ENCODE results near the gene TNXB. TPM values are rescaled to one million over a fixed set of nuclear protein-coding genes. Genes with fewer than 3 reads are reported as not detected.

TNXB gene
- total RNA-seq, 1 experiment from 2014 or later: 0.66 TPM

DNA sequence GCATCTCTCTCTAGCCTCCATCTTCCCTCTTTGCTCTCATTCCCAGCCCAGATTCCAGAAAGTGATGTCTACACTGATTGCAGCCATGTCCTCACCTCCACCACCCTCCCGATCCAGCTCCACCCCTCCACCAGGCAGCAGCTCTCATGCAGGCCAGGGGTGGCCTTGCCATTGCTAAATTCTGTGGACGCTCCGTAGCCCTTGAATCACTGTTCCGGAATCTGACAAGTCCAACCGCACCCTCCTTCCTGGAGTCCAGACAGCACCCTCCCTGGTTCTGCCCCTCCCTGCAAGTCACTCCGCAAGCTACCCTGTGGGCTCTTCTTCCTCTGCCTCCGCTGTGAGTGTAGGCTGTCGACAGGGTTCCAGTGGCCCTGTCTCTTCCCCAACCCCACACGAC is 26.2 kb downstream of the TNXB start:
- Histone ChIP-seq H3K27ac (peak overlapping the region; percentile 66), H3K36me3 (no peaks in the 10 kb centered on the region), H3K27me3 (replicated peaks) (0 out of 2 replicates have a peak, but pooled peaks cover under 1% of the 10 kb centered on the region), H3K9me3 (replicated peaks) (no peaks in the 10 kb centered on the region), H3K4me3 (no peak overlapping the region), H3K4me1 (replicated peaks) (peaks cover 70% of the 10 kb centered on the region)
- peak; percentile 73 to 91 for DNase-seq (ENCODE audit: low read depth in 1 of 2, low spot score in 2 of 2)

DNA sequence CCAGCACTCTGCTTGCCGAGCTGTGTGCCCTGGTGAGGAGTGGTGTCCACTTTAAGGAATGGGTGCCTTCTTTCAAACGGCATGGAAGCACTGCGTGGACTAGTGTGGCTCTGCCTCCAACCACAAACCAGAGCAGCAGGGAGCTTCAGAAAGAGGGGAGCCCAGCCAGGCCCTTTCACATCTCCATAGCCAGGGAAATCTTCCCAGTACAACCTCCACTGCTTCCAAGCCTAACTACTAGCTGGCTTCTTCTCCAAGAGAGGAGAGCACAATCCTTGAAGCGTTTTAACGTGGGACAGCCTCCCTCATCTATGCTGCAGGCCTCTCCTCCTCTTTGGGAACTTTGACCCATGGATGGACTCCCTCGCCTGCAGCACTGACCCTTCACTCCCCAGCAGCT is 26.7 kb downstream of the TNXB start:
- peaks cover 70% of the 10 kb centered on the region for H3K4me1 ChIP-seq (replicated peaks)
- H3K27me3 ChIP-seq (replicated peaks): no peaks in the 10 kb centered on the region

DNA sequence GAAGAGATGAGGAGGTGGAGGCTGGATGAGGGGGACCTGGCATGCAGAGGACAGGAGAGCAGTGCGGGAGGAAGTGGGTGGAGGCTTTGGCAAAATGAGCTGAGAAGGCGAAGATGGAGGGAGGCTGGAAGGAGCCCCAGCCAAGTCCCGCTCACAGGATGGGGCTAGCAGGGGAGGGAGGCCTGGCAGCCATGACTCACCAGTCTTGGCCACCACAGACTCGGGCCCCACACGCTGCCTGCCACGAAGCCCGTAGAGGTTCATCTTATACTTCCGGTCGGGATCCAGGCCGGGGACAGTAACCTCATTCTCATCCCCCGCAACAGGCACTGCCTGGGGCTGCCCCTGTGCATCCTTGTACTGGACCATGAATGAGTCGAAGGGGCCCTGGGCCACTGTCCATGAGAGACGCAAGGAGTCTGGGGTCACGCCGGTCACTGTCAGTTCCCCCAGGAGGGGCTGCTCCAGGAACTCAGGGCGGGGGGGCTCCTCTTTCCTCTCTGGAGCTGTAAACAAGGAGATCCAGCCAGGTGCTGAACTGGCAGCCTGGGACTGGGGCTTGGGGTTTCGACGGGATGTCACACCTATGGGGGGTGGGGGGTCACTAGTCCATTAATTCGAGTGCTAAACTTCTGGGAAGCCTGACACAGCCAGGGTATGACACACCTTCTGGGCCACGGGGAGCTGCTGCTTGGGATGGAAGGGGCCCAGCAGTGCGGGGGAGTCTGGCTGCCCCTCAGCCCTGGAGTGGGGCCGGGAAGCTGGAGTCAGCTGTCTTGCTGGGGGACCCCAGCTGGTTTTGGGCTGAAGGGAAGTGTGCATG is 27.8 kb downstream of the TNXB start:
- no peaks in the 10 kb centered on the region for H3K36me3 ChIP-seq
- H3K4me1 ChIP-seq (replicated peaks): peaks cover 68% of the 10 kb centered on the region
- no peaks in the 10 kb centered on the region for H3K27me3 ChIP-seq (replicated peaks)
- peak overlapping the region; percentile 66 for H3K27ac ChIP-seq
- H3K9me3 ChIP-seq (replicated peaks): no peaks in the 10 kb centered on the region
- H3K4me3 ChIP-seq: no peak overlapping the region
- DNase-seq (ENCODE audit: low read depth in 1 of 2, low spot score in 2 of 2): peak; percentile 88 to 98

More for the DNA sequence above, 26.7 kb downstream of the TNXB start:
- H3K27ac ChIP-seq: peak overlapping the region; percentile 66
- no peaks in the 10 kb centered on the region for H3K36me3 ChIP-seq
- no peak overlapping the region for H3K4me3 ChIP-seq
- no peaks in the 10 kb centered on the region for H3K9me3 ChIP-seq (replicated peaks)
- no peak for DNase-seq (ENCODE audit: low read depth in 1 of 2, low spot score in 2 of 2)

DNA sequence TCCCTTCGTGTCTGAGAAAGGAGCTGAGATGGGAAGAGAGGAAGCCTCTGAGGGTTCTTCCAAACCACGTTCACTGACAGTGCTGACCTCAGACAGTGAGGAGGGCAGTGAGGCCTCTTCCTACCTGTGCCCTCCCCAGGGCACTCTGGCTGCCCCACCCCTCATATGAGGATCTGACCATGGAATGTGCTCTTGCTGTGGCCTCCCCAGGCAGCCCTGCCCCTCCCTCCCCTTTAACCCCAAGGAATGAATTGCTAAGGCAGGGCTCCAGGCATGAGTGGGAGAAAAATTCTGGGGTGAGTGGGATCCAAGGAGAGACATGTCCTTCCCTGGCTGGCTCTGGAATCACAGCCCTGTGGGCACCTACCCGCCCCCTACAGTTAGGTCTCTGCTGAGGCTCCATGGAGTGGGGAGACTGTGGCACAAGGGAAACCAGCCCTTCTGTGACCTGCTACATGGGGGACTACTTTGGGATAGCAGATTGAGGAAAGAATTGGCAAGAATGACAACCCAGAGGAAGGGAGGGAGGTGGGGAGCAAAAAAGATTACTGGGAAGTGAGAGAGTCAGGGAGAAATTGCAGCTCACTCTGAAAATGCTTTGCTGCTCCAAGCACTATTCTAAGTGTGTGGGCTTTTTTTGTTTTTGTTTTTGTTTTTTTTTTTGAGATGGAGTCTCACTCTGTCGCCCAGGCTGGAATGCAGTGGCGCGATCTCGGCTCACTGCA is 29.4 kb downstream of the TNXB start:
- no peaks in the 10 kb centered on the region for H3K9me3 ChIP-seq (replicated peaks)
- H3K27me3 ChIP-seq (replicated peaks): no peaks in the 10 kb centered on the region
- H3K4me3 ChIP-seq: no peak overlapping the region
- H3K27ac ChIP-seq: peak overlapping the region; percentile 76
- no peaks in the 10 kb centered on the region for H3K36me3 ChIP-seq
- peak; percentile 50 to 82 for DNase-seq (ENCODE audit: low read depth in 1 of 2, low spot score in 2 of 2)
- H3K4me1 ChIP-seq (replicated peaks): peaks cover 80% of the 10 kb centered on the region

DNA sequence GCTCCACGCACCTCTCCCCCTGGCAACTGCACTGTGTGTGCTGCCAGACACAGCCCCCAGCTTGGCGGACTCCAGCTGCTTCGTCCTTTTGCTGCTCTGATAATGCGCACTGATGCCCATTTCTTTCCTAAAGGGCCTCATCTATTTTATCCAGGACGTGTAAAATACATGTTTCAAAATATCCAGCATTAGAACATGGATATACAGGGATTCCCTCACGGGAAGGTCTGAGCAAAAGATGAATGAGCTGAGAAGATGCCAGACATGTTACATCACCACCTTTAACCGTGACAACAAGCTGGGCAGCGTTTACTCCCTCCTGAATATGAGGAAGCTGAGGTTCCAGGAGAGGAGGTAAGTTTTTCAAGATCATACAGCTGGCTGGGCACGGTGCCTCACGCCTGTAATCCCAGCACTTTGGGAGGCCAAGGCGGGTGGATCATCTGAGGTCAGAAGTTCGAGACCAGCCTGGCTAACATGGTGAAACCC is 32.8 kb downstream of the TNXB start:
- Histone ChIP-seq H3K27me3 (replicated peaks) (no peaks in the 10 kb centered on the region), H3K27ac (no peak overlapping the region), H3K4me3 (no peak overlapping the region), H3K4me1 (replicated peaks) (peaks cover 53% of the 10 kb centered on the region), H3K9me3 (replicated peaks) (no peaks in the 10 kb centered on the region), H3K36me3 (no peaks in the 10 kb centered on the region)
- DNase-seq (ENCODE audit: low read depth in 1 of 2, low spot score in 2 of 2): peak in 1 of 2 experiments; percentile 60

DNA sequence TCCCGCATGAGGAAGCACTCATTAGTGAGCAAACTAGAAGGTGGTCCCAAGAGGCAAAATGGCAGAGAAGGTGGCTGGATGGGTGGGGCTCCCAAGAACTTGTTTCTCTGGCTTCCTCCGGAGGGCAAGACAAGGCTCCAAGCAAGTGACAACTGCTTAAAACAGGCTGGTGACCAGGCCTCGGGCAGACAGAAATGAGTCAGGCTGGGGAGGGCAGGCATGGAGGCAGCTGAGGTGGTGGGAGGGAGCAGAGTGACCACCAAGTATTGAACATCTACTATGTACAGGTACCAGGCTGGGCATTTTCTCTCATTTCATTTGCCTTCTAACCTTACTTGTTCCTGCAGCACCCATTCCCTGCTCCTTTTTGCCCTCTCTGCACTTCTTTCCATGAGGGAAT is 33.4 kb downstream of the TNXB start:
- DNase-seq (ENCODE audit: low read depth in 1 of 2, low spot score in 2 of 2): no peak
- Histone ChIP-seq H3K27ac (no peak overlapping the region), H3K9me3 (replicated peaks) (no peaks in the 10 kb centered on the region), H3K4me3 (no peak overlapping the region), H3K36me3 (no peaks in the 10 kb centered on the region), H3K27me3 (replicated peaks) (no peaks in the 10 kb centered on the region), H3K4me1 (replicated peaks) (peaks cover 47% of the 10 kb centered on the region)

DNA sequence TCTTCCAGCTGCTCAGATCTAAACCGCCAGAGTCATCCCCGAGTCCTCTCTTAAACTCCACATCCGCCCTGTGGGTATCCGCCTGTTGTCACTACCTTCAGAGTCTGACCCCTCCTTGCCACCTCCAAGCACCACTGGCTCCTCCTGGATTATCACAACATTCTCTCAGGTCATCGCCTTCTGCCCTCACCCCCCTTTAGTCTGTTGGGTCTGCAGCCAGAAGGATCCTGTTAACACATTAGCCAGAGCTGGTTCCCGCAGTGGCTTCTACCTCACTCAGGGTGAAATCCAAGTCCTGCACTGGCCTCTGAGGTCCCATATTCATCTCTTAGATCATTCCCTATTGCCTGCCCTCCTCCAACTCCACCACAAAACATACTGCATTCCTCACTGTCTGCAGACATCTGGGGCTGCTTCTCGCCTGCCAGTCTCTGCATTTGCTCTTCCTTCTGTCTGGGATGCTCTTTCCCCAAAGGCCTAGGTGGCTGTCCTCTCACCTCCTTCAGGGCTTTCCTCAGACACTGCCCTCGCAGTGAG is 34.1 kb downstream of the TNXB start:
- no peak for DNase-seq (ENCODE audit: low read depth in 1 of 2, low spot score in 2 of 2)
- no peak overlapping the region for H3K27ac ChIP-seq
- H3K4me3 ChIP-seq: no peak overlapping the region
- H3K9me3 ChIP-seq (replicated peaks): no peaks in the 10 kb centered on the region
- H3K4me1 ChIP-seq (replicated peaks): peaks cover 40% of the 10 kb centered on the region
- no peaks in the 10 kb centered on the region for H3K36me3 ChIP-seq
- no peaks in the 10 kb centered on the region for H3K27me3 ChIP-seq (replicated peaks)

DNA sequence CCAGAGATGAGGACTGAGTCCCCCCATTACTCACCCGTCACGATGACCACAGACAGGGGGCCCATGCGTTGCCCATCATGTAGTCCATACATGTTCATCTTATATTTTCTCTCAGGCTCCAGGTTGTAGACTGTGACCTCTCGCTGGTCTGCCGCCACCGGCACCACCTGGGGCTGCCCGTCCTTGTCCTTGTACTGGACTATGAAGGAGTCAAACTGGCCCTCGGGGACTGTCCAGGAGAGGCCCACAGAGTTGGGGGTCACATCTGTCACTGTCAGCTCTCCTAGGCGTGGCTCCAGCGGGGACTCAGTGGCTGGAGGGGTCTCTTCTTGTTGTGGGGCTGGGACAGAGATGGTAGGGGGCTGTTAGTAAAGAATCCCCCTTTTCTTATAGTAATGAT is 35.5 kb downstream of the TNXB start:
- Histone ChIP-seq H3K27ac (no peak overlapping the region), H3K9me3 (replicated peaks) (no peaks in the 10 kb centered on the region), H3K4me1 (replicated peaks) (peaks cover 25% of the 10 kb centered on the region), H3K4me3 (no peak overlapping the region), H3K36me3 (no peaks in the 10 kb centered on the region), H3K27me3 (replicated peaks) (no peaks in the 10 kb centered on the region)
- no peak for DNase-seq (ENCODE audit: low read depth in 1 of 2, low spot score in 2 of 2)

DNA sequence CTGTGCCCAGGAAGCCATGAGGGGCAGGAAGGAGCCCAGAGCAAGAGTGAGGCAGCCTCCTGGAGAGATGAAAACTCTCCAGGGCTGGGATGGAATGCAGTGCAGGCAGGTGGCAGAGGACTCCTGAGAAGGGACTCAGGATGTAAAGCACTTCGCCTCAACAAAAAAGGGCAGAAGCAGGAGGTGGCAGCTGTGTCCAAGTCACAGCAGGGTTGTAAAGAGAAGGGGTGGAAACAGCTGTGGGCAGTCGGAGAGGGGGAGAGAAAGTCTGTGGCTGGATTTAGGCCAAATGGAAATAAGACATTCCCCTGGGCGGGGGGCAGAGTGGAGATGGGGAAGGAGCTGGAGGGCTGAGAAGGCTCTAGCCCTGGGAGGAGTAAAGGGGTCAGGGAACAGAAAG is 36.0 kb downstream of the TNXB start:
- no peak overlapping the region for H3K4me3 ChIP-seq
- no peaks in the 10 kb centered on the region for H3K27me3 ChIP-seq (replicated peaks)
- peaks cover 24% of the 10 kb centered on the region for H3K4me1 ChIP-seq (replicated peaks)

DNA sequence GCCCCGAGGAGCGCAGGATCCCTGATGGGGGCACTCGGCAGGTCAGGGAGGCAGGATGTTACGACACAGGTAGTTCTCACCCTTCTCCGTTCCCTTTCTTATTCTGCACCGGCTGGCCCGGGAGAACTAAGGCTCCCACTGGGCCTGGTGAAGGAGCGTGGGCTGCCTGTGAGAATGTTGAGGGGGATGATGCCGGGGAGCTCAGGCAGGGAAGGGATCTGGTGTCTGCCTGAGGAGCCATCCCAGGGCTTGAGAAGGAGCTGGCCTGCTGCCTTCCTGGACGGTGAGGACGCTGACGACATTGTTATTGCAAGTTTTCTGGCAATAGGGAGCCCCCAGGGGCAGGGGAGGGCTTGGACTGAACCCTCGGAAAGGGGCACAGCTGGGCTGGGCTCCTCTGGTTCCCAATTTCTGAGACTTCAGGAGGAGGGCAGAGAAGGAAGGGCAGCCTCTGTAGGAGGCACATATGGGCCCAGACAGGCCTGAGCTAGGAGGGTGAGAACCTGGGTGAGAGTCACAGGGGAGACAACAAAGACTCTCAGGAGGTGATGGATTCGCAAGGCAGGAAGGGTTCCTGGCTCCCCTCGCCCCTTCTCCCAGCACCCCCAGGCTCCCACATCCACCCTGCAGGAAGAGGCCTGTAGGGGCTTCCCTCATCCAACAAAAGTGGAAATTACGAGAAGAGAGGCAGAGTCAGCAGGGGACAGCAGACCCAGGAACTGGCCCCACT is 38.2 kb downstream of the TNXB start:
- H3K27ac ChIP-seq: no peak overlapping the region
- H3K4me3 ChIP-seq: no peak overlapping the region
- no peaks in the 10 kb centered on the region for H3K36me3 ChIP-seq
- no peak for DNase-seq (ENCODE audit: low read depth in 1 of 2, low spot score in 2 of 2)
- peaks cover 12% of the 10 kb centered on the region for H3K4me1 ChIP-seq (replicated peaks)
- no peaks in the 10 kb centered on the region for H3K27me3 ChIP-seq (replicated peaks)
- H3K9me3 ChIP-seq (replicated peaks): no peaks in the 10 kb centered on the region

More for the DNA sequence above, 36.0 kb downstream of the TNXB start:
- DNase-seq (ENCODE audit: low read depth in 1 of 2, low spot score in 2 of 2): no peak
- no peaks in the 10 kb centered on the region for H3K9me3 ChIP-seq (replicated peaks)
- H3K27ac ChIP-seq: no peak overlapping the region
- H3K36me3 ChIP-seq: no peaks in the 10 kb centered on the region

DNA sequence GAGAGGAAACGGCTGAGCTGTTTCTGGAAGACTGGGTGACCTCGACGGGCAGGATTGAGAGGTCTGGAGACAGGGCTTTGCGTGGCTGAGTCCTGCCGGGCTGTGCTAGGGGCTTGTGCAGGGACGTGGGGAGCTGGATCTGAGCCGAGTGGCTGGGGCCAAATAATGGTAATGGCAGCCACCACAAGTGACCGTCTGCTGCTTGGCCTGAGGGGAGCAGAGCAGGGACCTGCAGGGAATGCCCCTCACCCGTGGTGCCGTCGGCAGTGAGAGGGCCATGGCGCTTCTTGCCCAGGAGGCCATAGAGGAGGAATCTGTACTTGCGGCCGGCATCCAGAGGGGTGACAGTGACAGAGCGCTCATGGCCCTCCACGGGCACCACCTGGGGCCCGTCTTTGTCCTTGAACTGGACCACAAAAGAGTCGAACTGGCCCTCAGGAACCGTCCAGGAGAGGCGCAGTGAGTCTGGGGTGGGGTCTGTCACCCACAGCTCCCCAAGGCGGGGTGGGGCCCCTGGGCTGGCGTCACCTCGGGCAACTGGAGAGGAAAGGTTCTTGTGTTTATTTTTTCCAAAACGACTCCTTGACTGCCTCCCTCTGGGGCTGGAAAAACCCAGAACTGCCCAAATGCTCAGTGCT is 39.1 kb downstream of the TNXB start:
- Histone ChIP-seq H3K4me1 (replicated peaks) (peaks cover 2% of the 10 kb centered on the region), H3K9me3 (replicated peaks) (no peaks in the 10 kb centered on the region), H3K36me3 (no peaks in the 10 kb centered on the region), H3K27ac (no peak overlapping the region), H3K27me3 (replicated peaks) (no peaks in the 10 kb centered on the region), H3K4me3 (no peak overlapping the region)
- DNase-seq (ENCODE audit: low read depth in 1 of 2, low spot score in 2 of 2): no peak

DNA sequence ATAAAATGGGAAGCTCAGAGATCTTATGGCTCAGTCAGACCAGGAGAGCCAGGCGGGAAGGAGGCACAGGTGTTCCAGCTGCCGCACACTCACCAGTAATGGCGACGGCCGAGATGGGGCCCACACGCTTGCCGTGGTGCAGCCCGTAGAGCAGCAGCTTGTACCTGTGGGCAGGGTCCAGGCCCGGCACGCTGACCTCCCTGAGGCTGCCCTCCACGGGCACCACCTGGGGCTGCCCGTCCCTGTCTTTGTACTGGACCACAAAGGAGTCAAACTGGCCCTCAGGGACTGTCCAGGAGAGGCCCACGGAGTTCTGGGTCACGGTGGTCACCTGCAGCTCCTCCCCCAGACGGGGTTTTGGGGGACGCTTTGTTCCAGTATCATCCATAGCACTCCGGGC is 39.7 kb downstream of the TNXB start:
- no peak overlapping the region for H3K4me3 ChIP-seq
- H3K4me1 ChIP-seq (replicated peaks): no peaks in the 10 kb centered on the region
- no peak for DNase-seq (ENCODE audit: low read depth in 1 of 2, low spot score in 2 of 2)
- H3K36me3 ChIP-seq: no peaks in the 10 kb centered on the region
- H3K27ac ChIP-seq: no peak overlapping the region
- no peaks in the 10 kb centered on the region for H3K9me3 ChIP-seq (replicated peaks)
- no peaks in the 10 kb centered on the region for H3K27me3 ChIP-seq (replicated peaks)

DNA sequence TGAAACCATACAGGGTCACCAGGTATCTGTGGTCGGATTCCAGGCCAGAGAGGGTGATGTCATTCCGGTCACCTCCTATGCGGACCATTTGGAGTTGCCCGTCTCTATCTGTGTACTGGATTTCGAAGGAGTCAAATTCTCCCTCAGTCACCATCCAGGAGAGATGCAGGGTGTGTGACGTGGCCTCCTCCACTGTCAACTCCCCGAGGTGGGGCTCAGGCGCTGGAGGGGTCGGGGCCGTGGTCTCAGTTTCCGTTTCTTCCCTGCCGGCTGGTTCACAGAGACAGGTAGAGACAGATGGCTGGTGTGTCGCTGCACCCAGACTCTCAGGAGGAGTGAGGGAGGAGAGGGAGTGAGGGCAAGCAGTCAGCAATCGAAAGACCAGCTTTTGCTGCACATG is 40.3 kb downstream of the TNXB start:
- no peak for DNase-seq (ENCODE audit: low read depth in 1 of 2, low spot score in 2 of 2)
- Histone ChIP-seq H3K4me3 (no peak overlapping the region), H3K36me3 (no peaks in the 10 kb centered on the region), H3K9me3 (replicated peaks) (no peaks in the 10 kb centered on the region), H3K27ac (no peak overlapping the region), H3K4me1 (replicated peaks) (no peaks in the 10 kb centered on the region), H3K27me3 (replicated peaks) (no peaks in the 10 kb centered on the region)
